Activated T-cell treated with anti-CD3 and anti-CD28 coated beads for 24 hours (primary cell): Measurements from ENCODE around the gene FIBCD1.

ENCODE experiments used
- DNase-seq: peaks from one replicate; pipeline ENCODE4 v3.0.0-alpha.2; 2020; ENCODE audit warnings: low read depth

Gene FIBCD1

DNA sequence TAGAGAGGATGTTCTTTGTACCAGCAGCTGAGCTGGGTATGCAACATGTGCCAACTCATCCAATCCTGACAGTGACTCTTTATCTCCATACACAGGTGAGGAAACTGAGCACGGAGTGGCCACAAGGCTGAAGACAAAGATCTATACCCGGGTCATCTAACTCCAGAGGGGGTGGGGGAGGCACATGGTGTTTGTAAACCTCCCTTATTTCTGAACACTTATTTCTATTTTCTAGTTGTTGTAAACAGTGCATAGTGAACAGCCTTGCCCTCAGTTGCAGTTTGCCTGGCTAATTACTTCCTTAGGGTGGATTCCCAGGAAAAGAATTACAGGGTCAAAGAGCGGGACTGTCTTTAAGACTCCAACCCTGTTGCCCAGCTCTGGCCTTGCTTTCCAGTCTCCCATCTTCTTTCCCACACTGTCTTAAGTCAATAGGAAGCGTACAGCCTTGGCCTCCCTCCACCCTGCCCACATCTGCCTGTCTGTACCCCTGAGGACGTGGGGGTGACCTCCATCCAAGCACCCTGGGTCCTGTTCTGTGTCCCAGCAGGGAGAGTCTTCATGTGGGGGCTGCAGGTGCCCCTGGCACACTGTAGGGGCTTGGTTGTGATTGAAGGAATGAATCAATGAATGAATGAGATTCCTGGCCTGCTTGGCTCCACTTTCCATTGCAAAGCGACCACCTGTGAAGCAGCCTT, 13.2 kb upstream of the FIBCD1 start:
- DNase-seq, result no peak

DNA sequence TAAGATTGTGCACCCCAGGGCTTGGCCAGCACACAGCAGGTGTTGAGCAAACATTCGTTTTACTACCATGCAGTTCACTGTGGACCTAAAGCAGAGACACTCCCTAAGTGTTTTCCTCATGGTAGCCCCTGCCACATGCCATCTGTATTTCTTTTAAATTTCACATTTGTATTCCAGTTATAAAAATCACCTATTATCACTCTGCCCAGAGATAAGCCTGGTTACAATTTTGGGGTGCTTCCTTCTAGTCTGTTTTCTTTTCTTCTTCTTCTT, 10.9 kb upstream of the FIBCD1 start:
- no peak for DNase-seq

DNA sequence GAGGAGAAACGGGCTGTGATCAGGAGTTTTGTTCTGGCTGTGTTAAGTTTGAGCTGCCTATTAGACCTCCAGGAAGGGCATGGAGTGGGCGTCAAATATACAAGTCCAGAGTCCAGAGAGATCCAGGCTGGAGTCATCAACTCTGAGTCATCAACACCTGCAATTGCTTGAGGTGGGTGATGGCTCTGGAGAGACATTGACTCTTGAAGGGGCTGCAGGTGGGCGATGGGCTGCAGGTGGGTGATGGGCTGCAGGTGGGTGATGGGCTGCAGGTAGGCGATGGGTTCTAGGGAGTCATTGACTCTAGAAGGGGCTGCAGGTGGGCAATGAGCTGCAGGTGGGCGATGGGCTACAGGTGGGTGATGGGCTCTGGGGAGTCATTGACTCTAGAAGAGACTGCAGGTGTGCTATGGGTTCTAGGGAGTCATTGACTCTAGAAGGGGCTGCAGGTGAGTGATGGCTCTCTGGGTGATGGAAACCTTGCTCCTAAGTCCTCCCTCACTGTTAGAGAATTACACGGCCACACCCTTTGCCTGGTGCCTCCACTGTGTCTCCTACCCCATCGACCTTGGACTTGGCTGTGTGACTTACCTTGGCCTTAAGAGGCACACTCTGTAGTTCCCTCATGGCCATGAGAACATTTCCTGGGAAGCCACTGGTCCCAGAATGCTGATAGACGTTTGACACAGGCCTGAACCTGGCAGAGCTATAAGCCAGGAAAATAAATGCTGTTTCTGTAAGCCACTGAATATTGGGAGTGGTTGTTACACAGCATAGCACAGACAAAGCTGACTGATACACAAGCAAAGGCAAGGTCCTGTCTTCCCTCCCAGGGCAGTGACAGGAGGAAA, 10.4 kb upstream of the FIBCD1 start:
- no peak for DNase-seq

- DNase-seq, result no peak
Observed at GRCh38 chr9:130948266-130948665, 9.2 kb upstream of the FIBCD1 start.

- no peak for DNase-seq
Observed at GRCh38 chr9:130947618-130948140, 8.6 kb upstream of the FIBCD1 start.

GRCh38 chr9:130946766-130947617, 7.9 kb upstream of the FIBCD1 start:
- no peak for DNase-seq

- DNase-seq, result no peak
Observed at GRCh38 chr9:130945173-130945572, 6.1 kb upstream of the FIBCD1 start.

DNA sequence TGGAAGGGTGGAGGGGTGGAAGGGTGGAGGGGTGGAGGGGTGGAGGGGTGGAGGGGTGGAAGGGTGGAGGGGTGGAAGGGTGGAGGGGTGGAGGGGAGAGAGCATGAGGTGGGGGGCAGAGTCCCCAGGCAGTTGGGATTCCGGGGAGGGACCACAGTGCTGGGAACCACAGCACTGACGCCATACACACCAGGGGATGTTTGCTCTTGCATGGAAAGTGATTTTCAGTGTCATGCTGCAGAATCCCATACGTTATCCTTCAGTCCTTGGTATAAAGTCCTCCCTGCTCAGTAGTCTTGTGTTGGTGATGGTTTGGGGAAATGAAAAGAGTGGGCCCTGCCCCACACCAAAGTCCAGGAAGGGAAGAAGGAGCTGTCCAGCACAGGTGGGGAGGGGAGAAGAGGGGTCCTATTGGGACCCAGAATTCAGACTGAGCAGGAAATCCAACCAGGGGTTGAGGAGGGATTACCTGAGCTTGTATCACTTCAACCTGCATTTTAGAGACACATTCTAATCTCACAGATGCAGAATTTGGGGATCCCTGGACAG, 5.5 kb upstream of the FIBCD1 start:
- DNase-seq, result no peak

DNA sequence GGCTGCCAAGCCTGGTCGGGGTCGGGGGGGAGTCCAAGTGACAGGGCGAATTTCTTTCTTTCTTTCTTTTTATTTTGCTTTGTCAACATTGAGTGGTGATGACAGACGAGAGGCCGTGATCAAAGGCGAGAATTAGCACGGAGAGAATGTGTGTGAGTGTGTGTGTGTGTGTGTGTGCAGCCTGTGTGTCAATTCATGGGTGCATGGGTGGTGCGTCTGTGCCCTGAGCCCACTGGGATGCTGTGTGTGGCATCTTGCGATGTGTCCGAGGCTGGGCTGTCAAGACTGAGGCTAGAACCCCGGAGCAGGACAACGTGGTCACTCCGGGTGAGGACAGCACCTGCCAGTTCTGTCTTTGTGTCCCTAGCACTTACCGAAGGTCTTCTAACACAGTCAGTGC, 4.7 kb upstream of the FIBCD1 start:
- DNase-seq, result no peak

GRCh38 chr9:130943221-130943620, 4.2 kb upstream of the FIBCD1 start:
- DNase-seq, result no peak

- DNase-seq, result no peak
Observed at GRCh38 chr9:130942679-130943078, 3.6 kb upstream of the FIBCD1 start.

DNA sequence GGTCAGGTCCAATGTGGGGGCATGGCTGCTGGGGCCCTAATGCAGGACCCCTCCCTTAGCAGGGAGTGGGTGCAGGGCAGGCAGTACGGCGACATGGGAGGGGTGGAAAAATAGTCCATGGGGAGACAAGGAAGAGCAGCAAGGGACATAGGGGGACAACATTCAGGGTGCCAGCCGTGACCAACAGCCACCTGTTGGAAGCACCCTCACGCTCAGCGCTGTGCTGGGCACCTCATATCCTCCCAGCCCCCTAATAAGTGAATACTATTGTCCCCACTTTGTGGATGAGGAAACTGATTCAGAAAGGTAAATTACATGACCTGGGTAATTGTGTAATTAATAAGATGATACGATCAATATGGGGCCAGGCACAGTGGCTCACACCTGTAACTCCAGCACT, 3.0 kb upstream of the FIBCD1 start:
- DNase-seq, result no peak

GRCh38 chr9:130940693-130941576, 1.9 kb upstream of the FIBCD1 start:
- DNase-seq, result peak; percentile 61

DNA sequence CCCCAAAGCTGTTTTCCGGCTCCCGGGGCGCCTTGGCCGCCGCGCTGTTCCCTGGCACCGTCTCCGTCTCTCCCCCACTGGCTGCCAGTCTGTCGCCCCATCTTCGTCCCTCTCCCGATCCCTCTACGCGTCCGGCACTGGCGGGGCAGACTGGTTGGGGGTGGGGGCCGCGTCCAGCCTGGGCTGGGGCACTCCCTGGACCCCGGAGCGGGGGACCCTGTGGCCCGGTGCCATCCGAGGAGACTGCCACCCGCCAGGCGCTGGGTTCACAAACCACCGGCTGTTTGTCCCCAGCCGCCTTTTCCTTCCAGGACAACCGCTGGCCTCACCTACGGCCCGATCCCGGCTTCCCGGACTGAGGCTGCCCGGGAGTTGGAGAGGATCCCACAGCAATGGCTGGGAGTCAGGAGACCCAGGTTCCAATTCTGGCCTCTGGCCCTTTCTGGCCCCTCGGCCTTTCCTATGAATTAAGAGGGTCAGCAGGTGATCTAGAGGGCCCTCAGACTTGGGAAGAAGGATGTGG, 1.0 kb upstream of the FIBCD1 start:
- no peak for DNase-seq

DNA sequence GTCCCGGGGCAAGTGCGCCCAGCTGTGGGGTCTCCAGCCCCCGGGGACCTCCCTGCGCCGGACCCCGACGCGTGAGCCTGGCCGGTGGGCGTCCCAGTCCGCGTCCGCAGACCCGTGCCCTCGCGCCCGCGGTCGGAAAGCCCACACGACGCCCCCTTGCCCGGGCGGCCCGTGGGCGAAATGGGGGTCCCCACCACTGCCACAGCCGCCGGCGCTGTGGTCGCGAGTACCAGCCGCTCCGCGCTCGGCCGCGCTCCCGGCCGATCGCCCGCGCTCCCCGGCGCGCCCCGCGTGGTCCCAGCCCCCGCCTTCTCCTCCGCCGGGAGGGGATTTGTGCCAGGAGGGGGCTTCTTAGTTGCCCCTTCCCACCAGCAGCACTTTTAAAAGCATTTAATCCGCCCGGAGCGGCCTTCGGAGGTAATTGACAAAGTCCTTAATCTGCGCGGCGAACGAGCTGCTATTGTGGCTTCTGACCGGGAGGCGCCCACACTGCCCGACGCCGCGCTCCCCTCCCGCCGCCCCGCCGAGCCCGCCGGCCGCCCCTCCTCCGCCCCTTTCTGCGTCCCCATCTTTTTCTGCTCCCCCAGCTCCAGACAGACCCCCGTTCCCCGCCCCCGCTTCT, 469 bp upstream of the FIBCD1 start:
- DNase-seq, result no peak

- no peak for DNase-seq
Observed at GRCh38 chr9:130938184-130938651, 829 bp downstream of the FIBCD1 start.

GRCh38 chr9:130937146-130938076, 1.6 kb downstream of the FIBCD1 start:
- no peak for DNase-seq

DNA sequence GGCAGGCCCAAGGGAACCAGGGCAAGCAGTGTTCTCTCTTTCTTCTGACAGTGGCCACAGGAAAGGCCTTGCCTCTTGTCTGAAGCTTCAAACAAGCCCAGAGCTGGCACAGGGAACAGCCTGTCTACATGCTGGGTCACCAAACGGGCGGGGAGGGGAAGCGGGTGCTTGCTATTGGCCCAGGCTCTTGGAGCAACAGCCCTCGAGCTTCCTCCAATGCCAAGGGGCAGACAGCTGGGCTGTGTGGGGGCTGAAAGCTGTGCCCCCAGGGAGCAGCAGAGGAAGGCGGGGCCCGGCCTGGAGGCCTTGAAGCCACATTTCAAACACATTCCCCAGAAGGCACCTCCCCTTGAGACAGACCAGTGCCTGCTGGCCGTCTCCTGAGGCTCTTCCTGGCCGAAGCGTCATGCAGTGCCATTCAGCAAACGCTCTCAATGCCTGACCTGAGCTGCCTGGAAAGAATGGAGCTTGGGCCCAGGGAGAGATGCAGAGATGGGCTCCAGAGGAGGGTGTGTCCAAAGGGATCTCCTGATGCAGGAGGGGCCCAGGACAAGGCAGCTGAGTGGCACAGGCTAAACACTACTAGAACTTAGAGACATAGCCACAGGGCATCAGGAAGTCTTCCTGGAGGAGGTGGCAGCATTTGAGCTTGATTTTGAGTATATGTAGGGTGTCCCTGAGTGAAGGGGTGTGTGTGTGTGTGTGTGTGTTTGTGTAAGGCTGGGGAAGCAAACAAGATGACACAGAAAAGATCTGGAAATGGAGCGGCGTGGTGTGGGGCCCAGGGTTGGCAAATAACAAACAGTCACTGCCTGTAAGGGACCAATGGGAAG, 2.5 kb downstream of the FIBCD1 start:
- DNase-seq, result no peak
